H1 (cell line): ENCODE measurements around the gene ZDHHC8. TPM values are rescaled to one million over a fixed set of nuclear protein-coding genes. Genes with fewer than 3 reads are reported as not detected.

ENCODE experiments used
- CTCF ChIA-PET: fragments of 300-600 bp; sonication (Branson Sonifier 250); formaldehyde crosslinking; loops from one replicate; lab custom pipeline; 2021; ENCODE audit not compliant: partially characterized antibody; lab: Charles Lee
- POLR2A ChIA-PET: fragments of 300-600 bp; sonication (Branson Sonifier 250); formaldehyde crosslinking; loops from one replicate; lab custom pipeline; 2021; ENCODE audit warnings: inconsistent platforms; ENCODE audit not compliant: partially characterized antibody; lab: Charles Lee
- DNase-seq, 2 experiments: peaks; one replicate each; pipeline versions ENCODE4 v3.0.0 to v3.0.0-alpha.2; 2010 to 2022; ENCODE audit warnings: low spot score in 2 of 2, low read depth in 1 of 2, mixed read lengths in 1 of 2
- FAIRE-seq: peaks from 2 replicates; lab custom pipeline; 2011; peaks lifted over from hg19 to GRCh38; lab: Jason Lieb, UNC
- H2AFZ ChIP-seq: 2 replicates; pipeline ENCODE4 v1.8.1; 2012; ENCODE audit warnings: low read length, inconsistent platforms
- H2AK5ac ChIP-seq: 2 replicates; pipeline ENCODE4 v1.6.1; 2013; ENCODE audit warnings: low read depth, low read length
- H2BK120ac ChIP-seq: replicated peaks from 2 replicates; pipeline ENCODE3; 2013; ENCODE audit warnings: low read depth, low read length, inconsistent platforms
- H2BK12ac ChIP-seq: 2 replicates; pipeline ENCODE4 v1.6.1; 2013; ENCODE audit warnings: low read depth, low read length
- H2BK15ac ChIP-seq: 2 replicates; pipeline ENCODE4 v1.6.1; 2013; ENCODE audit warnings: low read length
- H2BK20ac ChIP-seq: 2 replicates; pipeline ENCODE4 v1.6.1; 2013; ENCODE audit warnings: low read length
- H2BK5ac ChIP-seq: 2 replicates; pipeline ENCODE4 v1.6.1; 2013; ENCODE audit warnings: low read depth, low read length
- H3K14ac ChIP-seq: 2 replicates; pipeline ENCODE4 v1.6.1; 2013; ENCODE audit warnings: inconsistent platforms; ENCODE audit not compliant: insufficient read length
- H3K18ac ChIP-seq: 2 replicates; pipeline ENCODE4 v1.6.1; 2013; ENCODE audit warnings: low read length; ENCODE audit errors: extremely low read depth
- H3K23ac ChIP-seq: 2 replicates; pipeline ENCODE4 v1.6.1; 2013; ENCODE audit warnings: inconsistent platforms; ENCODE audit not compliant: insufficient read length
- H3K23me2 ChIP-seq: 2 replicates; pipeline ENCODE4 v1.6.1; 2013; ENCODE audit warnings: low read depth, low read length
- H3K27ac ChIP-seq: 2 replicates; pipeline ENCODE4 v1.6.1; 2011; ENCODE audit warnings: low read depth, low read length, inconsistent platforms
- H3K27me3 ChIP-seq, 4 experiments: replicated peaks in 1 of 4; 1 replicate in 1 of 4; 2 replicates in 3 of 4; pipeline versions ENCODE4 v1.6.1 to v1.8.1; 2011 to 2013; ENCODE audit warnings: low read length in 3 of 4, mild to moderate bottlenecking in 3 of 4, inconsistent platforms in 2 of 4, mixed read lengths in 2 of 4, moderate library complexity in 1 of 4; ENCODE audit not compliant: control insufficient read depth in 3 of 4, insufficient read depth in 3 of 4; ENCODE audit errors: extremely low read depth in 1 of 4
- H3K36me3 ChIP-seq, 4 experiments: 2 replicates each; pipeline versions ENCODE4 v1.6.1 to v1.8.1; 2011 to 2013; ENCODE audit warnings: mild to moderate bottlenecking in 4 of 4, low read length in 3 of 4, moderate library complexity in 2 of 4, control low read depth in 1 of 4, inconsistent platforms in 1 of 4; ENCODE audit not compliant: insufficient read depth in 4 of 4, control insufficient read depth in 2 of 4
- H3K4ac ChIP-seq: replicated peaks from 2 replicates; pipeline ENCODE3; 2013; ENCODE audit warnings: low read length, low read depth, mixed read lengths, inconsistent platforms; ENCODE audit not compliant: insufficient read length
- H3K4me1 ChIP-seq, 4 experiments: replicated peaks in 1 of 4; 1 replicate in 1 of 4; 2 replicates in 3 of 4; pipeline versions ENCODE4 v1.6.1 to v1.8.1; 2011 to 2013; ENCODE audit warnings: low read length in 3 of 4, inconsistent platforms in 2 of 4, mixed read lengths in 1 of 4; ENCODE audit not compliant: insufficient read depth in 4 of 4, control insufficient read depth in 3 of 4
- H3K4me2 ChIP-seq, 2 experiments: 2 replicates each; pipeline versions ENCODE4 v1.6.1 to v1.8.1; 2011 to 2013; ENCODE audit warnings: low read depth in 2 of 2, low read length in 2 of 2, control low read depth in 1 of 2, inconsistent platforms in 1 of 2, mild to moderate bottlenecking in 1 of 2; ENCODE audit not compliant: insufficient read depth in 1 of 2
- H3K4me3 ChIP-seq, 4 experiments: fragments of 200-600, 300-600 bp in 1 of 4; sonication (generic), shearing (Covaris generic), sonication (Bioruptor Twin) in 1 of 4; 2 replicates each; pipeline versions ENCODE4 v1.5.1 to v1.8.1; 2011 to 2016; ENCODE audit warnings: low read length in 4 of 4, low read depth in 3 of 4, control low read depth in 2 of 4, inconsistent platforms in 2 of 4, mild to moderate bottlenecking in 2 of 4, mixed read lengths in 1 of 4, moderate library complexity in 1 of 4; ENCODE audit not compliant: insufficient read depth in 2 of 4; ENCODE audit errors: extremely low read depth in 1 of 4
- H3K56ac ChIP-seq: replicated peaks from 2 replicates; pipeline ENCODE3; 2013; ENCODE audit warnings: low read depth, mild to moderate bottlenecking, mixed read lengths, low read length, inconsistent platforms; ENCODE audit not compliant: insufficient read length
- H3K79me1 ChIP-seq: 2 replicates; pipeline ENCODE4 v1.6.1; 2013; ENCODE audit warnings: low read depth, low read length, control low read depth
- H3K79me2 ChIP-seq, 2 experiments: 2 replicates each; pipeline versions ENCODE4 v1.6.1 to v1.8.1; 2012 to 2013; ENCODE audit warnings: low read length in 2 of 2, mild to moderate bottlenecking in 2 of 2, inconsistent platforms in 1 of 2; ENCODE audit not compliant: insufficient read depth in 2 of 2, control insufficient read depth in 1 of 2
- H3K9ac ChIP-seq, 4 experiments: replicated peaks in 1 of 4; 1 replicate in 1 of 4; 2 replicates in 3 of 4; pipeline versions ENCODE4 v1.6.1 to v1.8.1; 2011 to 2013; ENCODE audit warnings: low read depth in 3 of 4, low read length in 3 of 4, control low read depth in 2 of 4, mild to moderate bottlenecking in 2 of 4, moderate library complexity in 2 of 4, inconsistent platforms in 1 of 4; ENCODE audit errors: extremely low read depth in 1 of 4
- H3K9me3 ChIP-seq, 2 experiments: 2 replicates each; pipeline versions ENCODE4 v1.6.1 to v1.8.1; 2012 to 2013; ENCODE audit warnings: mild to moderate bottlenecking in 2 of 2, moderate library complexity in 2 of 2, control low read depth in 1 of 2, inconsistent platforms in 1 of 2, low read depth in 1 of 2, low read length in 1 of 2, mixed read lengths in 1 of 2; ENCODE audit not compliant: insufficient read depth in 2 of 2
- H4K20me1 ChIP-seq, 2 experiments: replicated peaks in 1 of 2; 2 replicates each; pipeline versions ENCODE3 to v1.8.1; 2011 to 2013; ENCODE audit warnings: inconsistent platforms in 2 of 2, low read length in 2 of 2, mild to moderate bottlenecking in 1 of 2; ENCODE audit not compliant: insufficient read depth in 2 of 2, control insufficient read depth in 1 of 2
- H4K5ac ChIP-seq: 2 replicates; pipeline ENCODE4 v1.6.1; 2013; ENCODE audit warnings: low read length, low read depth, mixed read lengths, inconsistent platforms; ENCODE audit not compliant: insufficient read length
- H4K8ac ChIP-seq: 2 replicates; pipeline ENCODE4 v1.8.0; 2013; ENCODE audit warnings: mild to moderate bottlenecking, moderate library complexity, low read length, inconsistent platforms; ENCODE audit not compliant: insufficient read depth; ENCODE audit errors: extremely low read depth
- H4K91ac ChIP-seq: replicated peaks from 2 replicates; pipeline ENCODE3; 2013; ENCODE audit warnings: low read length, mixed read lengths, inconsistent platforms; ENCODE audit not compliant: insufficient read length
- BRCA1 ChIP-seq: IDR thresholded peaks from 2 replicates; pipeline ENCODE4 v1.6.1; 2012; ENCODE audit warnings: low read depth, low read length, improper control_type of control experiment
- HDAC6 ChIP-seq: IDR thresholded peaks from one replicate; pipeline ENCODE4 v1.7.1; 2012; ENCODE audit warnings: low read depth, mild to moderate bottlenecking, inconsistent platforms, low read length, moderate library complexity
- KDM5A ChIP-seq: fragments of 200-600 bp; IDR thresholded peaks from 2 replicates; pipeline ENCODE4 v1.7.1; 2012; ENCODE audit warnings: mild to moderate bottlenecking, low read length, inconsistent platforms, mixed read lengths
- NRF1 ChIP-seq: IDR thresholded peaks from 2 replicates; pipeline ENCODE4 v1.6.1; 2011; ENCODE audit warnings: mild to moderate bottlenecking, low read depth, low read length, improper control_type of control experiment
- WGBS, 2 experiments: shearing (Covaris generic) in 1 of 2; methylation state at CpG; one replicate each; pipeline versions ENCODE4 v1.1.6 to v1.1.7; 2013 to 2015; ENCODE audit warnings: low lambda C conversion rate in 2 of 2, mixed read lengths in 2 of 2, inconsistent platforms in 1 of 2, low coverage in 1 of 2, missing lambda C conversion rate in 1 of 2; ENCODE audit not compliant: insufficient replicate concordance in 2 of 2, insufficient coverage in 1 of 2, insufficient read length in 1 of 2; ENCODE audit errors: extremely low coverage in 1 of 2, missing lambda C conversion rate in 1 of 2; 5-methylcytosine and 5-hydroxymethylcytosine counted together
- polyA plus RNA-seq, 7 experiments: library from polyadenylated mRNA; depleted of rRNA in 3 of 7; stranded (reverse) in 5 of 7; unstranded in 2 of 7; fragments of >200 nt in 5 of 7; fragments of 200-250 nt in 2 of 7; gene quantifications; 1 replicate in 5 of 7; 2 replicates in 1 of 7; 4 replicates in 1 of 7; pipeline versions ENCODE4 v1.2.1 to v1.2.3, GENCODE V29; 2011 to 2013; ENCODE audit warnings: missing spikeins in 2 of 7, mixed read lengths in 2 of 7
- total RNA-seq: library from RNA; stranded (reverse); fragmentation: NEBNext Ultra II Directional; extraction: Animal tissue kit (Norgen Biotek cat#: 25700); gene quantifications from 2 replicates; pipeline ENCODE4 v1.2.1, GENCODE V29; 2021

ZDHHC8 gene
- total and polyA plus RNA-seq, 2 of the 8 experiments (the other 6 are each of a cell fraction or from before 2014, with no cell fraction given) = 18.6 to 65.6 TPM

DNA sequence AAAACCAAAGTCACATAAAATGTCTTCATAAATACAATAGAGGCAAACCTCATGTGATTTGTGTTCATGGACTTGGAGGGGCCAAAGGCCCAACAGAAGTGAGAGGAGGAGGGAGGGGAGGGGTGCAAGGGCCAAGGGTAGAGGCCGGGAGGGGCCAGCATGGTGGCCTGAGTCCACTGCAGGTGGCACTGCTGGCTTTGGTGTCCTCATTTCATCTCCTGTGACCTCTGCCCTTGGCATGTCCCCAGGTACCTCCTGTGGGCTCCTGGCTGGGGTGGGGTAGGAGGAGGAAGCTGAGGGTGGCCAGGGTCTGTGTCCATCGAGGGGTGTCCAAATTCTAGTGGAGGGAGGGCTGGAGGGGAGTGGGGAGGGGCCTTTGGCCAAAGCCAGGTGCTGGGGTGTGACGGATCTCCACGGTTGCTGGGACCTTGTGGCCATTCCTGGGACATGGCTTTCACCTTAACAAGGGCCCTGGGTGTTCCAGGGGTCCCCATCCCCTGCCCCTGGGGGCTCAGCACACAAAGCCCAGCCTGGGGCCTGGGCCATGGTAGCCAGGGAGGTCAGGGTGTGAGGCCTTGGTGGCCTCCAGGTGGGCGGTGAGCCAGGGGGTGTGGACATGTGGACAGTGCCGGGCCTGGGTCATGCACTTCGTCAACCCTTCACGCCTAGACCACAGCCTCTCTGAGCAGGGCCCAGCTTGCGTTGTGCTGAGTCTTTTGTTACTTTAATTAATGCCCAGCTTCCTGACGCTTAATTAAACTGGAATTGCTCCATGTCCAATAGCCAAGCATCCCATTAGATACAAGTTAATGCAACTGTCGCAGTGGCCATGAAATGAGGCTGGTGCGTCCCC is 39.9 kb downstream of the ZDHHC8 start:
- no peak overlapping the region for H3K4me3 ChIP-seq
- ChIA-PET CTCF (interaction anchor here (0.6 to 3.4 kb wide), 16 partner anchors 10 to 645 kb away, joined by 3 to 14 read pairs (median 3); no protein-coding TSS in a partner anchor), POLR2A (interaction anchor here (1.4 kb wide), 1 partner anchor 54 kb away, joined by 3 read pairs; the partner anchor contains the start of gene TRMT2A)
- no peaks in the 10 kb centered on the region for H4K20me1 ChIP-seq
- no peak overlapping the region for H4K8ac ChIP-seq
- H3K4me2 ChIP-seq = no peak overlapping the region
- H2BK20ac ChIP-seq = no peak overlapping the region
- no peak overlapping the region for H2BK12ac ChIP-seq
- no peaks in the 10 kb centered on the region for H3K9me3 ChIP-seq
- H3K9ac ChIP-seq = no peak overlapping the region
- H3K27me3 ChIP-seq = no peaks in the 10 kb centered on the region
- no peak overlapping the region for H3K23ac ChIP-seq
- no peak overlapping the region for H2BK120ac ChIP-seq
- TF ChIP-seq NRF1 (no peak), HDAC6 (no peak), BRCA1 (no peak), KDM5A (no peak)
- H3K18ac ChIP-seq = no peak overlapping the region
- H2AK5ac ChIP-seq = no peak overlapping the region
- no peak overlapping the region for H2AFZ ChIP-seq
- no peak overlapping the region for H4K5ac ChIP-seq
- no peaks in the 10 kb centered on the region for H3K36me3 ChIP-seq
- H2BK15ac ChIP-seq = no peak overlapping the region
- no peak overlapping the region for H2BK5ac ChIP-seq
- H3K56ac ChIP-seq = no peak overlapping the region
- H3K14ac ChIP-seq = no peak overlapping the region
- no peak overlapping the region for H3K4ac ChIP-seq
- peaks cover 0 to 8% (median 0%) of the 10 kb centered on the region in 4 experiments; a peak in 2 of 7 replicates for H3K4me1 ChIP-seq
- H3K79me1 ChIP-seq = no peaks in the 10 kb centered on the region
- H3K23me2 ChIP-seq = no peaks in the 10 kb centered on the region
- DNase-seq (no peak), FAIRE-seq (no peak)
- H3K79me2 ChIP-seq = no peaks in the 10 kb centered on the region
- H4K91ac ChIP-seq = no peak overlapping the region
- H3K27ac ChIP-seq = no peak overlapping the region
- 89% methylated on average over 10 of the region's 12 CpGs; no CpG with 5 or more reads in 1 of the 2 experiments for WGBS, 2 experiments
